GM12878 (cell line): ENCODE results near the gene MUC5AC. TPM values are rescaled to one million over a fixed set of nuclear protein-coding genes. Genes with fewer than 3 reads are reported as not detected.

Source experiments
- ATAC-seq: fragments of 200-7000 bp; cut with Tn5 transposase; 3 replicates; pipeline ENCODE4 v1.9.1; 2020; ENCODE audit warnings: mild to moderate bottlenecking, moderate library complexity
- BruUV-seq: library from RNA; stranded (reverse); fragments of 400-500 nt; replicated peaks from 2 replicates; lab custom pipeline; 2021; lab: Mats Ljungman, UMichigan
- CTCF ChIA-PET: fragments of 300-600 bp; sonication (Branson Sonifier 250); formaldehyde crosslinking; extraction: SDS; loops from one replicate; lab custom pipeline; 2021; ENCODE audit warnings: inconsistent platforms; lab: Yijun Ruan, JAX
- POLR2A ChIA-PET: fragments of 350-600 bp; formaldehyde crosslinking; extraction: SDS; loops from one replicate; lab custom pipeline; 2021; ENCODE audit warnings: inconsistent platforms; lab: Charles Lee
- RAD21 ChIA-PET: fragments of 300-600 bp; sonication (Branson Sonifier 250); formaldehyde crosslinking; loops from one replicate; lab custom pipeline; 2023; ENCODE audit warnings: antibody characterized with exemption; ENCODE audit not compliant: unreplicated experiment; lab: Charles Lee
- SMC1A ChIA-PET: fragments of 300-600 bp; sonication (Branson Sonifier 250); formaldehyde crosslinking; loops from one replicate; lab custom pipeline; 2023; ENCODE audit not compliant: unreplicated experiment, uncharacterized antibody; lab: Charles Lee
- DNase-seq: peaks from one replicate; pipeline ENCODE4 v3.0.0-alpha.2; 2011; ENCODE audit warnings: low read depth, low spot score
- FAIRE-seq: peaks from 3 replicates; lab custom pipeline; 2011; peaks lifted over from hg19 to GRCh38; lab: Jason Lieb, UNC
- H2AFZ ChIP-seq: 2 replicates; pipeline ENCODE4 v1.6.0; 2011; ENCODE audit warnings: low read depth, low read length, control low read depth; ENCODE audit not compliant: control insufficient read depth
- H3K27ac ChIP-seq: 2 replicates; pipeline ENCODE4 v1.5.1; 2011; ENCODE audit warnings: control low read depth; ENCODE audit not compliant: control insufficient read depth, insufficient read depth
- H3K27me3 ChIP-seq, 2 experiments: replicated peaks in 1 of 2; 2 replicates each; pipeline versions ENCODE4 v1.6.0 to v1.6.1; 2011; ENCODE audit warnings: low read length in 1 of 2; ENCODE audit not compliant: control insufficient read depth in 2 of 2, insufficient read depth in 2 of 2
- H3K36me3 ChIP-seq, 2 experiments: 2 replicates each; pipeline ENCODE4 v1.5.1; 2011; ENCODE audit warnings: low read length in 1 of 2; ENCODE audit not compliant: control insufficient read depth in 2 of 2, insufficient read depth in 2 of 2
- H3K4me1 ChIP-seq: 2 replicates; pipeline ENCODE4 v1.6.1; 2011; ENCODE audit warnings: mild to moderate bottlenecking, low read length, moderate library complexity, mixed read lengths; ENCODE audit not compliant: control insufficient read depth, insufficient read depth
- H3K4me2 ChIP-seq: 2 replicates; pipeline ENCODE4 v1.6.0; 2011; ENCODE audit warnings: control low read depth; ENCODE audit not compliant: control insufficient read depth, insufficient read depth
- H3K4me3 ChIP-seq: fragments of 200-600 bp; sonication (generic); 2 replicates; pipeline ENCODE4 v1.5.1; 2016
- H3K79me2 ChIP-seq: 2 replicates; pipeline ENCODE4 v1.6.0; 2011; ENCODE audit warnings: low read length; ENCODE audit not compliant: control insufficient read depth, insufficient read depth
- H3K9ac ChIP-seq: 2 replicates; pipeline ENCODE4 v1.8.0; 2011; ENCODE audit warnings: low read length, control low read depth, mixed read lengths; ENCODE audit not compliant: control insufficient read depth, insufficient read depth
- H3K9me3 ChIP-seq: replicated peaks from 3 replicates; pipeline ENCODE4 v1.5.1; 2011; ENCODE audit warnings: mild to moderate bottlenecking, low read length; ENCODE audit not compliant: control insufficient read depth, insufficient read depth
- H4K20me1 ChIP-seq: 2 replicates; pipeline ENCODE4 v1.6.0; 2011; ENCODE audit not compliant: control insufficient read depth, insufficient read depth
- ATF7 ChIP-seq: fragments of 450-650 bp; IDR thresholded peaks from 2 replicates; pipeline ENCODE4 v1.6.1; 2016; ENCODE audit warnings: low read depth, mild to moderate bottlenecking
- EED ChIP-seq: sonication (generic); IDR thresholded peaks from 2 replicates; pipeline ENCODE4 v1.6.1; 2016; ENCODE audit warnings: antibody characterized with exemption, low read depth
- FOXK2 ChIP-seq: fragments of 450-650 bp; IDR thresholded peaks from 2 replicates; pipeline ENCODE4 v1.6.1; 2017; ENCODE audit warnings: mild to moderate bottlenecking, moderate library complexity
- HDGF ChIP-seq: fragments of 450-650 bp; IDR thresholded peaks from 2 replicates; pipeline ENCODE4 v1.6.1; 2016; ENCODE audit warnings: antibody characterized with exemption
- IRF4 ChIP-seq: IDR thresholded peaks from 2 replicates; pipeline ENCODE4 v1.6.1; 2011; ENCODE audit warnings: low read depth, low read length
- KDM1A ChIP-seq: fragments of 200-600 bp; sonication (generic); IDR thresholded peaks from 2 replicates; pipeline ENCODE4 v1.6.1; 2016; ENCODE audit warnings: borderline replicate concordance
- NFYA ChIP-seq: IDR thresholded peaks from 2 replicates; pipeline ENCODE4 v1.6.1; 2011; ENCODE audit warnings: low read depth, mild to moderate bottlenecking, low read length, improper control_type of control experiment, borderline replicate concordance
- NR2F1 ChIP-seq: fragments of 450-650 bp; conservative IDR thresholded peaks from 2 replicates; pipeline ENCODE4 v1.6.1; 2017; ENCODE audit warnings: mild to moderate bottlenecking
- SIX5 ChIP-seq: IDR thresholded peaks from 2 replicates; pipeline ENCODE4 v1.6.1; 2011; ENCODE audit warnings: mild to moderate bottlenecking, low read depth, low read length, moderate library complexity; ENCODE audit not compliant: severe bottlenecking
- SMAD5 ChIP-seq: IDR thresholded peaks from 2 replicates; pipeline ENCODE4 v1.6.1; 2016; ENCODE audit warnings: antibody characterized with exemption, low read depth
- SPI1 ChIP-seq: IDR thresholded peaks from 2 replicates; pipeline ENCODE4 v1.6.1; 2011; ENCODE audit warnings: low read depth, mild to moderate bottlenecking, low read length, moderate library complexity, borderline replicate concordance; ENCODE audit not compliant: insufficient read depth
- WRNIP1 ChIP-seq: IDR thresholded peaks from 2 replicates; pipeline ENCODE4 v1.6.1; 2011; ENCODE audit warnings: low read depth, low read length, improper control_type of control experiment, borderline replicate concordance
- ZNF24 ChIP-seq: fragments of 450-650 bp; IDR thresholded peaks from 2 replicates; pipeline ENCODE4 v1.6.1; 2017; ENCODE audit warnings: antibody characterized with exemption, mild to moderate bottlenecking
- ZZZ3 ChIP-seq: IDR thresholded peaks from 2 replicates; pipeline ENCODE4 v1.6.1; 2011; ENCODE audit warnings: low read depth; ENCODE audit not compliant: control insufficient read depth, insufficient read length
- WGBS: methylation state at CpG from one replicate; pipeline ENCODE4 v1.1.6; 2016; ENCODE audit warnings: low lambda C conversion rate; ENCODE audit not compliant: insufficient replicate concordance, insufficient coverage; ENCODE audit errors: missing lambda C conversion rate; 5-methylcytosine and 5-hydroxymethylcytosine counted together
- in situ Hi-C: fragments of 300-500 bp; cut with MboI; formaldehyde crosslinking; loops from 9 replicates; pipeline ENCODE4 v1.14.3; 2018; ENCODE audit warnings: mixed read lengths
- intact Hi-C: fragments of 100-400 bp; cut with micrococcal nuclease; formaldehyde crosslinking; loops from one replicate; pipeline ENCODE4 v1.14.2; 2022; ENCODE audit not compliant: unreplicated experiment
- polyA plus RNA-seq, 11 experiments: library from polyadenylated mRNA; depleted of rRNA in 4 of 11; unstranded in 6 of 11; stranded (reverse) in 5 of 11; fragments of >200 nt; fragmentation: Nextera tagmentation in 4 of 11; fragmentation: Illumina TruSeq in 1 of 11; extraction: Ambion mirVana in 4 of 11; extraction: Trizol in 1 of 11; gene quantifications; 1 replicate in 1 of 11; 2 replicates in 10 of 11; pipeline versions ENCODE4 v1.2.1 to v1.2.3, GENCODE V29; 2011 to 2016; ENCODE audit warnings: inconsistent platforms in 2 of 11, missing spikeins in 2 of 11, low read depth in 1 of 11
- total RNA-seq, 4 experiments: library from RNA; depleted of rRNA in 3 of 4; stranded (reverse); fragments of >200 nt in 3 of 4; fragmentation: Illumina TruSeq in 1 of 4; extraction: Trizol in 1 of 4; gene quantifications; 2 replicates each; pipeline versions ENCODE4 v1.2.1 to v1.2.3, GENCODE V29; 2013 to 2021
- TF ChIP-seq, protein P1 (sequence below): fragments of 450-650 bp; IDR thresholded peaks from 2 replicates; pipeline ENCODE4 v1.6.1; 2017; ENCODE audit warnings: low read depth, mild to moderate bottlenecking, moderate library complexity
- TF ChIP-seq, protein P2 (sequence below): fragments of 450-650 bp; conservative IDR thresholded peaks from 2 replicates; pipeline ENCODE4 v1.6.1; 2017; ENCODE audit warnings: mild to moderate bottlenecking, moderate library complexity
- TF ChIP-seq, protein P3 (sequence below): IDR thresholded peaks from 2 replicates; pipeline ENCODE4 v1.6.1; 2011; ENCODE audit warnings: borderline replicate concordance, low read depth, mild to moderate bottlenecking, moderate library complexity, mixed read lengths, low read length; ENCODE audit not compliant: insufficient read depth; ENCODE audit errors: extremely low read length
- TF ChIP-seq, protein P4 (sequence below): fragments of 450-650 bp; IDR thresholded peaks from 2 replicates; pipeline ENCODE4 v1.6.1; 2018; ENCODE audit warnings: borderline replicate concordance, mild to moderate bottlenecking; ENCODE audit not compliant: partially characterized antibody

Gene MUC5AC
- total and polyA plus RNA-seq, 10 of the 15 experiments (the other 5 are each of a cell fraction or from before 2014, with no cell fraction given): under 0.01 to 0.01 TPM; not detected in 8

DNA sequence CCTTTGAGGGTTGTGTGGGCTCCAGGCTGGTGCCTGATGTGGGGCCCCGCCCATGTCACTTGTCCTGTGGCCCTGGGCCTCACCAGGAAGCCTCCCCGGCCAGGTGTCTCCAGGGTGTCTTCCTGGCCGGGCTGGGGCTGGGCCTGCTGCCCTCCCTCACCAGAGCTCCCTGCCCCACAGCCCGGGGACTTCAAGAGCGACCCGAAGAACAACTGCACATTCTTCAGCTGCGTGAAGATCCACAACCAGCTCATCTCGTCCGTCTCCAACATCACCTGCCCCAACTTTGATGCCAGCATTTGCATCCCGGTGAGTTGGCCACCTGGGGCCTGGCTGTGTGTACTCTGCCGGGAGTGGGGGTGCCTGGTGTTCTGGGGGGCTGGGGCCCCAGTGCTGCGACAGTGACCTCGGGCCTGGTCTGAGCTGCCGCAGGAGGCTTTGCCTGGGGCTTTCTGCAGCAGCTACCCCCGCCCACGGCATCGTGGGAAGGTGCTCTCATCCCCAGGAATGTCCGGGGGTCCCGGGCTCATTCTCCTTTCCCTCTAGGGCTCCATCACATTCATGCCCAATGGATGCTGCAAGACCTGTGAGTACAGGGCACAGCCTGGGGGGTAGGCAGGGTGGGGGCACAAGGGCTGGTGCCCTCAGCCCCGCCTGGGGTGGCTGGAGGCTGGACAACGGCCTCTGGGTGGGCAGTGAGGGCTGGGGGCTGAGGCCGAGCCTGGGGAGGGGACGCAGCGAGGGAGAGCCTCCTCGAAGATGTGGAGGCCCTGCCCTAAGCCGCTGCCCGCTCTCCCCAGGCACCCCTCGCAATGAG lies 48.4 kb upstream of the MUC5AC start:
- no peak for DNase-seq
- Histone ChIP-seq H3K4me2 (no peak overlapping the region), H2AFZ (no peak overlapping the region), H3K27ac (no peak overlapping the region), H3K4me1 (no peaks in the 10 kb centered on the region), H3K4me3 (no peak overlapping the region), H3K79me2 (no peaks in the 10 kb centered on the region), H4K20me1 (no peaks in the 10 kb centered on the region), H3K9ac (no peak overlapping the region), H3K27me3 (no peaks in the 10 kb centered on the region), H3K36me3 (no peaks in the 10 kb centered on the region), H3K9me3 (no peaks in the 10 kb centered on the region; the same call in 2 of the 3 replicates)
- no peak for ATAC-seq
- intact Hi-C loops (no loop called here), in situ Hi-C loops (no loop called here)
- ChIA-PET RAD21 (no interaction called here), CTCF (no interaction called here), POLR2A (no interaction called here), SMC1A (no interaction called here)
- FAIRE-seq: no peak
- no TSS peak for BruUV-seq
- WGBS: 36% methylated on average over 22 of the region's 28 CpGs
- TF ChIP-seq SPI1 (no peak), ZNF24 (no peak), ATF7 (no peak), ZZZ3 (no peak), EED (no peak), HDGF (no peak), KDM1A (no peak), NFYA (no peak), SMAD5 (no peak), IRF4 (no peak), WRNIP1 (no peak), NR2F1 (no peak), FOXK2 (no peak), SIX5 (no peak)
- TF ChIP-seq, protein P1, sequence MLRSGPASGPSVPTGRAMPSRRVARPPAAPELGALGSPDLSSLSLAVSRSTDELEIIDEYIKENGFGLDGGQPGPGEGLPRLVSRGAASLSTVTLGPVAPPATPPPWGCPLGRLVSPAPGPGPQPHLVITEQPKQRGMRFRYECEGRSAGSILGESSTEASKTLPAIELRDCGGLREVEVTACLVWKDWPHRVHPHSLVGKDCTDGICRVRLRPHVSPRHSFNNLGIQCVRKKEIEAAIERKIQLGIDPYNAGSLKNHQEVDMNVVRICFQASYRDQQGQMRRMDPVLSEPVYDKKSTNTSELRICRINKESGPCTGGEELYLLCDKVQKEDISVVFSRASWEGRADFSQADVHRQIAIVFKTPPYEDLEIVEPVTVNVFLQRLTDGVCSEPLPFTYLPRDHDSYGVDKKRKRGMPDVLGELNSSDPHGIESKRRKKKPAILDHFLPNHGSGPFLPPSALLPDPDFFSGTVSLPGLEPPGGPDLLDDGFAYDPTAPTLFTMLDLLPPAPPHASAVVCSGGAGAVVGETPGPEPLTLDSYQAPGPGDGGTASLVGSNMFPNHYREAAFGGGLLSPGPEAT: no peak
- TF ChIP-seq, protein P2, sequence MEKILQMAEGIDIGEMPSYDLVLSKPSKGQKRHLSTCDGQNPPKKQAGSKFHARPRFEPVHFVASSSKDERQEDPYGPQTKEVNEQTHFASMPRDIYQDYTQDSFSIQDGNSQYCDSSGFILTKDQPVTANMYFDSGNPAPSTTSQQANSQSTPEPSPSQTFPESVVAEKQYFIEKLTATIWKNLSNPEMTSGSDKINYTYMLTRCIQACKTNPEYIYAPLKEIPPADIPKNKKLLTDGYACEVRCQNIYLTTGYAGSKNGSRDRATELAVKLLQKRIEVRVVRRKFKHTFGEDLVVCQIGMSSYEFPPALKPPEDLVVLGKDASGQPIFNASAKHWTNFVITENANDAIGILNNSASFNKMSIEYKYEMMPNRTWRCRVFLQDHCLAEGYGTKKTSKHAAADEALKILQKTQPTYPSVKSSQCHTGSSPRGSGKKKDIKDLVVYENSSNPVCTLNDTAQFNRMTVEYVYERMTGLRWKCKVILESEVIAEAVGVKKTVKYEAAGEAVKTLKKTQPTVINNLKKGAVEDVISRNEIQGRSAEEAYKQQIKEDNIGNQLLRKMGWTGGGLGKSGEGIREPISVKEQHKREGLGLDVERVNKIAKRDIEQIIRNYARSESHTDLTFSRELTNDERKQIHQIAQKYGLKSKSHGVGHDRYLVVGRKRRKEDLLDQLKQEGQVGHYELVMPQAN: no peak
- TF ChIP-seq, protein P3, sequence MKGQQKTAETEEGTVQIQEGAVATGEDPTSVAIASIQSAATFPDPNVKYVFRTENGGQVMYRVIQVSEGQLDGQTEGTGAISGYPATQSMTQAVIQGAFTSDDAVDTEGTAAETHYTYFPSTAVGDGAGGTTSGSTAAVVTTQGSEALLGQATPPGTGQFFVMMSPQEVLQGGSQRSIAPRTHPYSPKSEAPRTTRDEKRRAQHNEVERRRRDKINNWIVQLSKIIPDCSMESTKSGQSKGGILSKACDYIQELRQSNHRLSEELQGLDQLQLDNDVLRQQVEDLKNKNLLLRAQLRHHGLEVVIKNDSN: no peak
- TF ChIP-seq, protein P4, sequence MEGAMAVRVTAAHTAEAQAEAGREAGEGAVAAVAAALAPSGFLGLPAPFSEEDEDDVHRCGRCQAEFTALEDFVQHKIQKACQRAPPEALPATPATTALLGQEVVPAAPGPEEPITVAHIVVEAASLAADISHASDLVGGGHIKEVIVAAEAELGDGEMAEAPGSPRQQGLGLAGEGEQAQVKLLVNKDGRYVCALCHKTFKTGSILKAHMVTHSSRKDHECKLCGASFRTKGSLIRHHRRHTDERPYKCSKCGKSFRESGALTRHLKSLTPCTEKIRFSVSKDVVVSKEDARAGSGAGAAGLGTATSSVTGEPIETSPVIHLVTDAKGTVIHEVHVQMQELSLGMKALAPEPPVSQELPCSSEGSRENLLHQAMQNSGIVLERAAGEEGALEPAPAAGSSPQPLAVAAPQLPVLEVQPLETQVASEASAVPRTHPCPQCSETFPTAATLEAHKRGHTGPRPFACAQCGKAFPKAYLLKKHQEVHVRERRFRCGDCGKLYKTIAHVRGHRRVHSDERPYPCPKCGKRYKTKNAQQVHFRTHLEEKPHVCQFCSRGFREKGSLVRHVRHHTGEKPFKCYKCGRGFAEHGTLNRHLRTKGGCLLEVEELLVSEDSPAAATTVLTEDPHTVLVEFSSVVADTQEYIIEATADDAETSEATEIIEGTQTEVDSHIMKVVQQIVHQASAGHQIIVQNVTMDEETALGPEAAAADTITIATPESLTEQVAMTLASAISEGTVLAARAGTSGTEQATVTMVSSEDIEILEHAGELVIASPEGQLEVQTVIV: no peak
